Ishikawa (cell line): Measurements from ENCODE around the gene OPN1MW3.

Experiments used
- CEBPB ChIP-seq: IDR thresholded peaks from 2 replicates; pipeline ENCODE4 v1.6.1; 2012
- CREB1 ChIP-seq: IDR thresholded peaks from 2 replicates; pipeline ENCODE4 v1.6.1; 2012; ENCODE audit warnings: low read depth
- EGR1 ChIP-seq: IDR thresholded peaks from 2 replicates; pipeline ENCODE4 v1.6.1; 2012
- EP300 ChIP-seq: IDR thresholded peaks from 2 replicates; pipeline ENCODE4 v1.6.1; 2012; ENCODE audit warnings: borderline replicate concordance
- FOXM1 ChIP-seq: IDR thresholded peaks from 2 replicates; pipeline ENCODE4 v1.6.1; 2012; ENCODE audit warnings: low read depth, borderline replicate concordance
- NFIC ChIP-seq: IDR thresholded peaks from 2 replicates; pipeline ENCODE4 v1.6.1; 2012
- RAD21 ChIP-seq: IDR thresholded peaks from 2 replicates; pipeline ENCODE4 v1.6.1; 2012; ENCODE audit warnings: low read depth
- REST ChIP-seq: IDR thresholded peaks from 2 replicates; pipeline ENCODE4 v1.6.1; 2012; ENCODE audit warnings: low read depth, mild to moderate bottlenecking
- TAF1 ChIP-seq: IDR thresholded peaks from 2 replicates; pipeline ENCODE4 v1.6.1; 2012; ENCODE audit warnings: low read depth, mild to moderate bottlenecking
- TCF12 ChIP-seq: IDR thresholded peaks from 2 replicates; pipeline ENCODE4 v1.6.1; 2012; ENCODE audit warnings: low read depth
- TEAD4 ChIP-seq: IDR thresholded peaks from 2 replicates; pipeline ENCODE4 v1.6.1; 2012
- YY1 ChIP-seq: IDR thresholded peaks from 2 replicates; pipeline ENCODE4 v1.6.1; 2012; ENCODE audit warnings: low read depth
- ZBTB7A ChIP-seq: IDR thresholded peaks from 2 replicates; pipeline ENCODE4 v1.6.1; 2012; ENCODE audit warnings: low read depth
- TF ChIP-seq, protein P1 (sequence below): IDR thresholded peaks from 2 replicates; pipeline ENCODE4 v1.6.1; 2012
- TF ChIP-seq, protein P2 (sequence below): IDR thresholded peaks from 2 replicates; pipeline ENCODE4 v1.6.1; 2012

The OPN1MW3 gene

DNA sequence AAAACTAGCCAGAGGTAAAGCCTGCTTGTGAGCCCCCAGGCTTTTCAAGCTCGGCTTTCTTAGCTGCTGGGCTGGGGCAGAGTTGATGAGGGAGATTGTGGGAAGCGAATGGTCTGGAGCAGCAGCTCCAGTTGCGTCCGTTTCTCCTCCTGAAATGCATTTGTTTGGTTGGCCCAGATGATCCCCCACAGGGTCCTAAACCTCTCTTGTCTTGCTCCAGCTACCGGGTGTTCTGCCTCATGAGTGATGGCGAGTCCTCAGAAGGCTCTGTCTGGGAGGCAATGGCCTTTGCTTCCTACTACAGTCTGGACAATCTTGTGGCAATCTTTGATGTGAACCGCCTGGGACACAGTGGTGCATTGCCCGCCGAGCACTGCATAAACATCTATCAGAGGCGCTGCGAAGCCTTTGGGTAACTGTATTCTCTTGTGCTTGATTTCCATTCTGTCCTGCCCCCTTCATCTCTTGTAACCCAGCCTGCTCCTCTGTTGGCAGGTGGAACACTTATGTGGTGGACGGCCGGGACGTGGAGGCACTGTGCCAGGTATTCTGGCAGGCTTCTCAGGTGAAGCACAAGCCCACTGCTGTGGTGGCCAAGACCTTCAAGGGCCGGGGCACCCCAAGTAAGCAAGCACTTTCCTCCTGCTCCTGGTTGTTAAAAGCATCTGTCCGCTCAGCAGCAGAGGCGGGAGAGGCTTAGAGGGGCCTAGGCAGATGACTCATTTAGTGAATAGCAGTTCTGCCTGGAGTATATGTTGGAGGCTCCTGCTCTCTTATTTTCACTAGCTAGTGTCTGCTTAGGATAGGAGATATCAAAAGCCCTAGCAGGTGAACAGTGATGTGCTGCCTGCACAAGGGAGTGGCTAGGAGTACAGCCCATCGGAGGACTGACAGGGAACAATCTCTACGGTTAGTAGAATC is 53.5 kb downstream of the OPN1MW3 start:
- TF ChIP-seq RAD21 (no peak), CEBPB (no peak), ZBTB7A (no peak), EGR1 (no peak), NFIC (no peak), FOXM1 (no peak), TCF12 (no peak), YY1 (no peak), TEAD4 (no peak), EP300 (no peak), CREB1 (no peak), REST (no peak), TAF1 (no peak)
- TF ChIP-seq, protein P1, sequence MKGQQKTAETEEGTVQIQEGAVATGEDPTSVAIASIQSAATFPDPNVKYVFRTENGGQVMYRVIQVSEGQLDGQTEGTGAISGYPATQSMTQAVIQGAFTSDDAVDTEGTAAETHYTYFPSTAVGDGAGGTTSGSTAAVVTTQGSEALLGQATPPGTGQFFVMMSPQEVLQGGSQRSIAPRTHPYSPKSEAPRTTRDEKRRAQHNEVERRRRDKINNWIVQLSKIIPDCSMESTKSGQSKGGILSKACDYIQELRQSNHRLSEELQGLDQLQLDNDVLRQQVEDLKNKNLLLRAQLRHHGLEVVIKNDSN = no peak
- TF ChIP-seq, protein P2, sequence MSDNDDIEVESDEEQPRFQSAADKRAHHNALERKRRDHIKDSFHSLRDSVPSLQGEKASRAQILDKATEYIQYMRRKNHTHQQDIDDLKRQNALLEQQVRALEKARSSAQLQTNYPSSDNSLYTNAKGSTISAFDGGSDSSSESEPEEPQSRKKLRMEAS = no peak

DNA sequence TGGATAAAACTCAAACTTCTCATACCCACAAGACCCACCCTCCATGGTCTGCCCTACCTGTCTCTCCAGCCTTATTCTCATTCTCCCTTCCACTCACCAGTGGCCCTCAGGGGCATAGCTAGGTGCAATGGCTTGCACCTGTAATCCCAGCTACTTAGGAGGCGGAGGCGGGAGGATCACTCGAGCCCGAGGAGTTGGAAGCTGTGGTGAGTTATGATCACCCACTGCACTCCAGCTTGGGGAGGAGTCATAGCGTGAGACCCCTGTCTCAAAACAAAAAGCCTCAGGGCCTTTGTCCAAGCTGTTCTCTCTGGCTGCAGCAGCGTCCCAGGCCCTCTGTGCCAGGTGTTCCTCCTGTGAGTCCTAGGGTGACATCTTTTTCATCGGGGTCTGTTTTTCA is 54.7 kb downstream of the OPN1MW3 start:
- TF ChIP-seq REST = no peak

DNA sequence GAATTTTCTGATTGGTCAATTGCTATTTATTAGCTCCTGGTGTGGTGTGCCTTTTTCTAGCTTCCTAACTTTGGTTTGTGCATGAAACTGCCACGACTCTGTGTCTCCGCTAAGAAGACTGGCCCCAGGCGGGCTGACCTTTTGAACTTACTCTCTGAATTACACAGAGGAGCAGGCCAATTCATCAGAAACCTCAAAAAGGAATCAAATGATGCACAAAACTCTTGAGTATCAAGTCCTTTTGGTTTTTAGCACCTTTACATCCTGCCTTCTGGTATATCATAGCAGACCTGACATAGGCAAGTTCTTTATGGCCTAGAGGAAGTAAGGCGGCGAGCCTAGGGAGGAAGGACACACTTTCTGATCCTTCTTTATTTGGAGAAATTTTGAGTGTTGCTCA is 55.8 kb downstream of the OPN1MW3 start:
- TF ChIP-seq TCF12 (no peak), REST (no peak), YY1 (no peak)
- TF ChIP-seq, protein P2 = no peak

DNA sequence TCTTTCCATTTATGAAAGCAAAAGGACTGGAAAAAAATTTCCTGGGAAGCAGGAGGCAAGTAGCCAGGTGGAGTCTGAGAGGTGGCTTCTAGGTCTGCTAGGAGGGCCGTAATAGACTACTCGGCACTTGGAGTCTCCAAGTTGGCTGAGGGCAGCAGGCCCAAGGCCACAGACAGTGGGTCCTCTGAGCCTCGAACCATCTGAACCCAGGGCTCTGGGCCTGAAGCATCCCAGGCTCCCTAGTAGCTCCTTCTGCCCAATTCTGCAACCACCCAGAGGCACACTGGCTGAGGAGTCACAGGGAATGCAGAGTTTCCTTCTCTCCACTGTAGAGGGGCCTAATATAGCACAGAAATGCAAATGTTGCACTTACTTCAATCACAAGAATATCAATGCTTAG is 58.0 kb downstream of the OPN1MW3 start:
- TF ChIP-seq EGR1 = no peak
- TF ChIP-seq REST = no peak
- TF ChIP-seq EP300 = no peak
- no peak for TF ChIP-seq YY1
- TF ChIP-seq NFIC = no peak
- no peak for TF ChIP-seq CREB1
- no peak for TF ChIP-seq TAF1
